ENCODE data around the gene JHY.
"Not testable (repeated sequence)": the region's sequence is repeated elsewhere in the genome, so short reads cannot be mapped to it uniquely, and the experiment has no call there.

Gene JHY

DNA sequence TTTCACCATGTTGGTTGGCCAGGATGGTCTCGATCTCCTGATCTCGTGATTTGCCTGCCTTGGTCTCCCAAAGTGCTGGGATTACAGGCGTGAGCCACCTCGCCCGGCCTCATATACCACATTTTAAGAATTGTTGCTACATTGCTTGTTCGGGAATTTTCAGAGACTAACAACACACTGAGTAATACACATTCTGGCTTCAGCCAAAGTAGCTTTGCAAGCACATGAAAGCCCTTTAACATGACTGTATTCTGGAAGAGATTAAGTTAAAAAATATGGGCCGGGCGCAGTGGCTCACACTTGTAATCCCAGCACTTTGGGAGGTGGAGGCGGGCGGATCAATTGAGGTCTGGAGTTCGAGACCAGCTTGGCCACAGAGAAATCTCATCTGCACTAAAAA, 29.3 kb upstream of the JHY start:
- H3K4me3 ChIP-seq (ENCODE audit: control insufficient read depth, low read depth, low read length): no peak overlapping the region
- TF ChIP-seq CTCF (IDR thresholded peaks at IDR 0.05; ENCODE audit: control insufficient read depth, insufficient read depth, low read depth, low read length, missing control alignments): no peak
- peak; percentile 52 for DNase-seq (ENCODE audit: low read depth)

- no peak overlapping the region for H3K4me3 ChIP-seq (ENCODE audit: control insufficient read depth, low read depth, low read length)
- peak; percentile 67 for DNase-seq (ENCODE audit: low read depth)
- peak; percentile 60 for TF ChIP-seq CTCF (IDR thresholded peaks at IDR 0.05; ENCODE audit: control insufficient read depth, insufficient read depth, low read depth, low read length, missing control alignments)
Observed at GRCh38 chr11:122853971-122854446, 28.6 kb upstream of the JHY start.

DNA sequence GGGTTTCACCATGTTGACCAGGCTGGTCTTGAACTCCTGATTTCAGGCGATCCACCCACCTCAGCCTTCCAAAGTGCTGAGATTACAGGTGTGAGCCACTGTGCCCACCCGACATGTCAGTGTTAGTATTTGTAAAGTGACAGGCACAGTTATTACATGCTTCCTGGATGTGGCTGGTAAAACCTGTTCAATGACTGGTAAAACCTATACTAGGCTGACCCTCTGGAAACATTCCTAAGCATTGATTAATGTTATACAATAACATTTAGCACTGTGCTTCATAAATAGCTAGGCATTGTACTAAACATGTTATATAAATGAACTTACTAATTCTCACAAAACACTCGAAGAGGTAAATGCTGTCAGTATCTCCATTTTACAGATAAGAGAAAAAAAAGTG, 20.9 kb upstream of the JHY start:
- TF ChIP-seq CTCF (IDR thresholded peaks at IDR 0.05; ENCODE audit: control insufficient read depth, insufficient read depth, low read depth, low read length, missing control alignments): no peak
- no peak overlapping the region for H3K4me3 ChIP-seq (ENCODE audit: control insufficient read depth, low read depth, low read length)
- no peak for DNase-seq (ENCODE audit: low read depth)

DNA sequence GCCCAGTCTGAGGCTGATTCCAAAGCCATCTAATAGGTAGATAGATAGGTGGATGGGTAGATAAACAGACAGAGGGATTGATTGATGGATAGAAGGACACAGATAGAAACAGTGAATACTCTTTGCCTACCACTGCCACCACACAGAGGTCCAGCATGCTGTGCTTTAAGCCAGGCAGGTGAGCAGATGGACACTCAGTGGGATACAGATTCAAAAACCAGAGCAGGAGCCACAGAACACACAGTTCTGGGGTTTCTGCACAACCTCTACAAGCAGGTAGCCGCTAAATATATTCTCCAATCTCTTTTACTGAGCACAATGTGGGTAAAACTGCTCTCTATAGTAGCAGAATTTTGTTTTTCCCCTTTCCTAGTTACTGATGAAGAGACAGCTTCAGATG, 20.5 kb upstream of the JHY start:
- H3K4me3 ChIP-seq (ENCODE audit: control insufficient read depth, low read depth, low read length): no peak overlapping the region
- no peak for TF ChIP-seq CTCF (IDR thresholded peaks at IDR 0.05; ENCODE audit: control insufficient read depth, insufficient read depth, low read depth, low read length, missing control alignments)
- DNase-seq (ENCODE audit: low read depth): no peak

- DNase-seq (ENCODE audit: low read depth): not testable (repeated sequence)
Observed at GRCh38 chr11:122863154-122863553, 19.4 kb upstream of the JHY start.

DNA sequence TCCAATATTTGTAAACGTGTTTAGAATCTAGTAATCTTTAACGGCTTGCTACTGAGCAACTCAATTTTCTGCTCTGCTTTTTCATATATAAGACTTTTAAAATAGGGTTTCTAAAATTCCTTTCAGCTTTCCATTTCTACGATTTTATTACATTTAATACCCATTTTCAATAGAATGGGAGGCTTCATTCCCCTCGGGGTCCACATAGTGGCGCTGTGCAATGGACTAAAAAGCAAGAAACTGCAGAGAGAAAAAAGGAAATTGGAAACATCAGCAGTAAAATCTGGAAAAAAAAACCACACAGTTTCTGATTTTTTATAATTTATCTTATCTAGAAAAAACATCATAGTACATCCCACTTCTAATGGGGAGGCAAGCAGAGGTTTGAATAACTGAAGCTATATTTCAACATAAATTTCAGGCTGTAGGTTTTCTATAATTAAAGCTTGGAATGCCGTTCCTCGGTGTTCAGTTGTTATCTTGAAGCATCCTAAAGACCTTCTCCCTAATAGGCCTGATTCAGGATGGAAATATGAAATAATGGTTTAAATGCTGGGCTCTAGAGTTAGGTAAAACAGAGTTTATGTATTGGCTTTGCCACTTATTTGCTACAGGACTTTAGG, 18.7 kb upstream of the JHY start:
- no peak overlapping the region for H3K4me3 ChIP-seq (ENCODE audit: control insufficient read depth, low read depth, low read length)
- DNase-seq (ENCODE audit: low read depth): no peak
- peak; percentile 86 for TF ChIP-seq CTCF (IDR thresholded peaks at IDR 0.05; ENCODE audit: control insufficient read depth, insufficient read depth, low read depth, low read length, missing control alignments)

More at GRCh38 chr11:122863154-122863553, 19.4 kb upstream of the JHY start:
- H3K4me3 ChIP-seq (ENCODE audit: control insufficient read depth, low read depth, low read length): not testable (repeated sequence)

DNA sequence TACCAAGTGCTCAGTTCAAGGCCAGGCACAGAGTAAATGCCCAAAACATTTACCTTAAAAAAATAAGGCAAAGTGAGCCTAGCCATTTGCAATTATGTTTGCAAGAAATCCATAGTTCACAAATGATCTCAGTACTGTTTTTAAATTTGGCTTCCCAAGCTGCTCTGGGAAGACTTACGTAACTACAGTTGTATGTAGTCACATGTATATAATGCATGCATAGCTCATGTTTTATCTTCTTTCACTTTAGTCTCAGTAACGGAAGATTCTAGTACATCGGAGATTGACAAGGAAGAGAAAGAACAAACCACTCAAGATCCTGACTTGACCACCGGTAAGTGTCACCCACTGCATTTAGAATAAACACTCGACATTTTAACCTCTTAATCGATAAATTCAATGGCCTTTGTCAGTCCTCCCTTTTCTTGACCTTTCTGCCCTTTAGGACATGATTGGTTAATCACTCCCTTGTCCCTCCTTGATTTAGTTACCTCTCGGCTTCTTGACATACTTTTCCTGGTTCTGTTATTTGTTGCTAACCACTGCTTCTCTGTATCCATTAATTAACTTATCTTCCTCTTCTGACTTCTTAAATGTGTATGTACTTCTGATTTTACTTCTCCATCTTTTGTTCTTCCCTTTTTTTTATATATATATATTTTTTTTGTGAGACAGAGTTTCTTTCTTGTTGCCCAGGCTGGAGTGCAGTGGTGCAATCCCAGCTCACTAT, 18.0 kb upstream of the JHY start:
- H3K4me3 ChIP-seq (ENCODE audit: control insufficient read depth, low read depth, low read length): no peak overlapping the region
- TF ChIP-seq CTCF (IDR thresholded peaks at IDR 0.05; ENCODE audit: control insufficient read depth, insufficient read depth, low read depth, low read length, missing control alignments): no peak
- DNase-seq (ENCODE audit: low read depth): no peak

All from AG09309 (cell line).